Small intestine (tissue), 7 donors: ENCODE measurements around the gene ACOT7. TPM values are rescaled to one million over a fixed set of nuclear protein-coding genes. Genes with fewer than 3 reads are reported as not detected.
"Not testable (repeated sequence)": the region's sequence is repeated elsewhere in the genome, so short reads cannot be mapped to it uniquely, and the experiment has no call there.

Source experiments
- DNase-seq, 2 donors: peaks; one replicate each; pipeline versions ENCODE4 v3.0.0 to v3.0.0-alpha.2; 2013
- FAIRE-seq: peaks from 2 replicates; lab custom pipeline; 2012; peaks lifted over from hg19 to GRCh38; lab: Jason Lieb, UNC
- H3K27ac ChIP-seq, 3 donors: one replicate each; pipeline ENCODE4 v1.5.1; 2013; ENCODE audit warnings: low read length in 2 of 3, mild to moderate bottlenecking in 2 of 3, control low read depth in 1 of 3, inconsistent platforms in 1 of 3, low read depth in 1 of 3, moderate library complexity in 1 of 3
- H3K27me3 ChIP-seq, 3 donors: one replicate each; pipeline ENCODE4 v1.6.1; 2013; ENCODE audit warnings: low read length in 3 of 3, inconsistent platforms in 1 of 3; ENCODE audit not compliant: control insufficient read depth in 3 of 3, insufficient read depth in 3 of 3
- H3K36me3 ChIP-seq, 3 donors: one replicate each; pipeline ENCODE4 v1.6.1; 2013; ENCODE audit warnings: low read length in 3 of 3, inconsistent platforms in 1 of 3, low read depth in 1 of 3, mild to moderate bottlenecking in 1 of 3, moderate library complexity in 1 of 3; ENCODE audit not compliant: control insufficient read depth in 3 of 3, insufficient read depth in 2 of 3
- H3K4me1 ChIP-seq, 3 donors: one replicate each; pipeline ENCODE4 v1.6.1; 2013; ENCODE audit warnings: low read length in 2 of 3, inconsistent platforms in 1 of 3, low read depth in 1 of 3, mild to moderate bottlenecking in 1 of 3, moderate library complexity in 1 of 3; ENCODE audit not compliant: control insufficient read depth in 3 of 3, insufficient read depth in 2 of 3
- H3K4me3 ChIP-seq, 3 donors: one replicate each; pipeline ENCODE4 v1.5.1; 2013; ENCODE audit warnings: low read length in 3 of 3, control low read depth in 1 of 3, inconsistent platforms in 1 of 3, low read depth in 1 of 3, mild to moderate bottlenecking in 1 of 3, moderate library complexity in 1 of 3
- H3K9me3 ChIP-seq, 2 donors: one replicate each; pipeline ENCODE4 v1.6.1; 2013; ENCODE audit warnings: low read depth in 1 of 2, low read length in 1 of 2; ENCODE audit not compliant: control insufficient read depth in 2 of 2, insufficient read depth in 1 of 2
- WGBS, 3 donors: extraction: QIAGEN DNeasy Blood & Tissue Kit; methylation state at CpG; one replicate each; pipeline ENCODE4 v1.1.7; 2013; 5-methylcytosine and 5-hydroxymethylcytosine counted together
- polyA plus RNA-seq, 4 donors: library from polyadenylated mRNA; stranded (reverse) in 3 of 4; unstranded in 1 of 4; fragments of 200-250 nt in 3 of 4; fragments of 120-200 nt in 1 of 4; gene quantifications; one replicate each; pipeline versions ENCODE4 v1.2.1 to v1.2.3, GENCODE V29; 2013
- donor health status: healthy with polysubstance abuse.
- donor health status: control.
- donor health status: control.
- donor health status: Bipolar disorder and iron deficiency.
- donor health status: healthy.

ACOT7 gene
- polyA plus RNA-seq, 4 donors, result 20.3 to 93.8 (median 73.7) TPM

- H3K27me3 ChIP-seq, result peaks cover 0 to 3% (median 0%) of the 10 kb centered on the region in 3 donors
- no peaks in the 10 kb centered on the region for H3K36me3 ChIP-seq
- no peak overlapping the region for H3K27ac ChIP-seq
- no peaks in the 10 kb centered on the region for H3K9me3 ChIP-seq
- FAIRE-seq, result no peak
- H3K4me3 ChIP-seq, result no peak overlapping the region
- H3K4me1 ChIP-seq, result peaks cover 0 to under 1% (median under 1%) of the 10 kb centered on the region in 3 donors
- no peak for DNase-seq
- 92 to 93% (median 93%) methylated on average over 3 of the region's 3 CpGs for WGBS, 3 donors
These were observed 5.7 kb upstream of the ACOT7 start for GRCh38 chr1:6399294-6399693.

GRCh38 chr1:6397844-6398441 is 4.4 kb upstream of the ACOT7 start:
- no peak for DNase-seq
- FAIRE-seq, result no peak
- peaks cover 0 to 4% (median 3%) of the 10 kb centered on the region in 3 donors for H3K4me1 ChIP-seq
- H3K27ac ChIP-seq, result no peak overlapping the region
- 59 to 72% (median 69%) methylated on average over 10 of the region's 10 CpGs for WGBS, 3 donors
- peaks cover 0 to 3% (median 0%) of the 10 kb centered on the region in 3 donors for H3K27me3 ChIP-seq
- no peak overlapping the region for H3K4me3 ChIP-seq
- no peaks in the 10 kb centered on the region for H3K9me3 ChIP-seq
- H3K36me3 ChIP-seq, result no peaks in the 10 kb centered on the region

- H3K27me3 ChIP-seq, result peaks cover 0 to 3% (median 0%) of the 10 kb centered on the region in 3 donors
- FAIRE-seq (no peak), DNase-seq (no peak)
- H3K9me3 ChIP-seq, result no peaks in the 10 kb centered on the region
- H3K27ac ChIP-seq, result no peak overlapping the region
- peaks cover 0 to 9% (median 3%) of the 10 kb centered on the region in 3 donors for H3K4me1 ChIP-seq
- no peaks in the 10 kb centered on the region for H3K36me3 ChIP-seq
- H3K4me3 ChIP-seq, result no peak overlapping the region
These were observed 3.4 kb upstream of the ACOT7 start for GRCh38 chr1:6396998-6397397.

GRCh38 chr1:6395781-6396244 is 2.2 kb upstream of the ACOT7 start:
- not testable (repeated sequence) for DNase-seq, H3K4me3 ChIP-seq, H3K27ac ChIP-seq, FAIRE-seq, H3K36me3 ChIP-seq, H3K27me3 ChIP-seq, H3K9me3 ChIP-seq
- peaks cover 2 to 11% (median 3%) of the 10 kb centered on the region in 3 donors for H3K4me1 ChIP-seq
- 94 to 97% (median 97%) methylated on average over 25 to 34 of the region's 34 CpGs for WGBS, 3 donors

GRCh38 chr1:6395130-6395529 is 1.6 kb upstream of the ACOT7 start:
- H3K9me3 ChIP-seq, FAIRE-seq, H3K27me3 ChIP-seq, H3K27ac ChIP-seq, H3K36me3 ChIP-seq, H3K4me3 ChIP-seq, DNase-seq: not testable (repeated sequence)
- WGBS, 3 donors, result 88 to 93% (median 90%) methylated on average over 8 of the region's 8 CpGs
- H3K4me1 ChIP-seq, result peaks cover 2 to 11% (median 3%) of the 10 kb centered on the region in 3 donors

GRCh38 chr1:6392809-6393399 is 663 bp downstream of the ACOT7 start:
- Histone ChIP-seq H3K4me1 (peaks cover 2 to 11% (median 3%) of the 10 kb centered on the region in 3 donors), H3K36me3 (no peaks in the 10 kb centered on the region), H3K27ac (peak overlapping the region in 1 of 3 donors; percentile 77), H3K4me3 (peak overlapping the region; percentile 32 to 83 (median 70)), H3K9me3 (no peaks in the 10 kb centered on the region), H3K27me3 (no peaks in the 10 kb centered on the region)
- WGBS, 3 donors, result 1% methylated on average over 25 to 83 of the region's 83 CpGs
- FAIRE-seq (no peak), DNase-seq (peak in 1 of 2 donors; percentile 23)

- Histone ChIP-seq H3K27me3 (no peaks in the 10 kb centered on the region), H3K4me1 (peaks cover 2 to 11% (median 3%) of the 10 kb centered on the region in 3 donors), H3K9me3 (no peaks in the 10 kb centered on the region), H3K27ac (peak overlapping the region in 1 of 3 donors; percentile 28), H3K36me3 (peaks cover 0 to 3% (median 0%) of the 10 kb centered on the region in 3 donors), H3K4me3 (peak overlapping the region in 2 of 3 donors; percentile 13 to 83)
- FAIRE-seq, result no peak
- 26 to 38% (median 28%) methylated on average over 13 to 16 of the region's 16 CpGs for WGBS, 3 donors
- DNase-seq, result peak; percentile 36 to 47
These were observed 1.4 kb downstream of the ACOT7 start for GRCh38 chr1:6391951-6392808.

- peaks cover 0 to 3% (median 0%) of the 10 kb centered on the region in 3 donors for H3K36me3 ChIP-seq
- 87 to 97% (median 92%) methylated on average over 9 of the region's 9 CpGs for WGBS, 3 donors
- no peaks in the 10 kb centered on the region for H3K9me3 ChIP-seq
- DNase-seq (no peak), FAIRE-seq (no peak)
- H3K27me3 ChIP-seq, result no peaks in the 10 kb centered on the region
- no peak overlapping the region for H3K4me3 ChIP-seq
- H3K27ac ChIP-seq, result no peak overlapping the region
- peaks cover 2 to 11% (median 3%) of the 10 kb centered on the region in 3 donors for H3K4me1 ChIP-seq
These were observed 3.6 kb downstream of the ACOT7 start for GRCh38 chr1:6389971-6390370.
